GM19467 (cell line): ENCODE results near the gene PTF1A.

Experiments
- ATAC-seq: cut with Tn5 transposase; IDR thresholded peaks from one replicate; pipeline ENCODE4 v1.9.1; 2021; ENCODE audit warnings: mild to moderate bottlenecking, moderate library complexity; ENCODE audit not compliant: unreplicated experiment

PTF1A gene

GRCh38 chr10:23191764-23192711 lies at the start of gene PTF1A:
TSS of gene PTF1A (plus strand) at chr10:23192312. CDS start at chr10:23192531, 219 bp downstream.
- no peak for ATAC-seq

- no peak for ATAC-seq
Observed at GRCh38 chr10:23146258-23146657, 45.9 kb upstream of the PTF1A start.

- no peak for ATAC-seq
Observed at GRCh38 chr10:23147035-23147434, 45.1 kb upstream of the PTF1A start.

GRCh38 chr10:23148214-23148613 lies 43.9 kb upstream of the PTF1A start:
- no peak for ATAC-seq

- no peak for ATAC-seq
Observed at GRCh38 chr10:23150091-23150490, 42.0 kb upstream of the PTF1A start.

- ATAC-seq = no peak
Observed at GRCh38 chr10:23150610-23151009, 41.5 kb upstream of the PTF1A start.

- ATAC-seq = no peak
Observed at GRCh38 chr10:23151071-23151470, 41.0 kb upstream of the PTF1A start.

- ATAC-seq = no peak
Observed at GRCh38 chr10:23155169-23155568, 36.9 kb upstream of the PTF1A start.

GRCh38 chr10:23156447-23157150 lies 35.5 kb upstream of the PTF1A start:
- no peak for ATAC-seq

- ATAC-seq = peak; percentile 52
Observed at GRCh38 chr10:23157239-23157681, 34.9 kb upstream of the PTF1A start.

GRCh38 chr10:23157691-23158369 lies 34.3 kb upstream of the PTF1A start:
- ATAC-seq = peak; percentile 46

- peak; percentile 64 for ATAC-seq
Observed at GRCh38 chr10:23158370-23158769, 33.7 kb upstream of the PTF1A start.

- ATAC-seq = no peak
Observed at GRCh38 chr10:23171232-23171876, 20.8 kb upstream of the PTF1A start.

GRCh38 chr10:23172429-23173213 lies 19.5 kb upstream of the PTF1A start:
- ATAC-seq = no peak

- no peak for ATAC-seq
Observed at GRCh38 chr10:23173214-23174073, 18.7 kb upstream of the PTF1A start.

GRCh38 chr10:23174074-23174976 lies 17.8 kb upstream of the PTF1A start:
- ATAC-seq = no peak

GRCh38 chr10:23174977-23175512 lies 17.1 kb upstream of the PTF1A start:
- no peak for ATAC-seq

GRCh38 chr10:23186178-23186577 lies 5.9 kb upstream of the PTF1A start:
- no peak for ATAC-seq
